ENCODE data around the gene GPBP1L1.
"Not testable (repeated sequence)": the region's sequence is repeated elsewhere in the genome, so short reads cannot be mapped to it uniquely, and the experiment has no call there.

GPBP1L1 gene

GRCh38 chr1:45604239-45604638, 82.1 kb downstream of the GPBP1L1 start:
- Histone ChIP-seq H3K9ac (ENCODE audit: insufficient read length) (no peak overlapping the region), H3K9me3 (ENCODE audit: low read depth, low read length) (no peaks in the 10 kb centered on the region), H3K36me3 (ENCODE audit: insufficient read depth, low read length) (peaks cover 97% of the 10 kb centered on the region), H3K27ac (no peak overlapping the region), H3K4me3 (no peak overlapping the region)
- TF ChIP-seq FOXP2 (optimal IDR thresholded peaks at IDR 0.05; ENCODE audit: control extremely low read depth, extremely low read length, insufficient read depth): no peak
- no peak for TF ChIP-seq EZH2 (IDR thresholded peaks at IDR 0.05)
- TF ChIP-seq POLR2AphosphoS5 (IDR thresholded peaks at IDR 0.05; ENCODE audit: borderline replicate concordance, low read depth, low read length): no peak
- no peak for DNase-seq (ENCODE audit: low read depth, low spot score)

GRCh38 chr1:45596765-45597164, 89.6 kb downstream of the GPBP1L1 start:
- H3K27ac ChIP-seq; H3K4me3 ChIP-seq; DNase-seq (ENCODE audit: low read depth, low spot score); H3K9ac ChIP-seq (ENCODE audit: insufficient read length); H3K9me3 ChIP-seq (ENCODE audit: low read depth, low read length): not testable (repeated sequence)
- peaks cover 90% of the 10 kb centered on the region for H3K36me3 ChIP-seq (ENCODE audit: insufficient read depth, low read length)

GRCh38 chr1:45594412-45594811, 91.9 kb downstream of the GPBP1L1 start:
- Histone ChIP-seq H3K9me3 (ENCODE audit: low read depth, low read length) (no peaks in the 10 kb centered on the region), H3K9ac (ENCODE audit: insufficient read length) (no peak overlapping the region), H3K27ac (no peak overlapping the region), H3K4me3 (no peak overlapping the region), H3K36me3 (ENCODE audit: insufficient read depth, low read length) (peaks cover 88% of the 10 kb centered on the region)
- no peak for DNase-seq (ENCODE audit: low read depth, low spot score)
- TF ChIP-seq POLR2AphosphoS5 (IDR thresholded peaks at IDR 0.05; ENCODE audit: borderline replicate concordance, low read depth, low read length) (no peak), EZH2 (IDR thresholded peaks at IDR 0.05) (no peak), FOXP2 (optimal IDR thresholded peaks at IDR 0.05; ENCODE audit: control extremely low read depth, extremely low read length, insufficient read depth) (no peak)

GRCh38 chr1:45589861-45590260, 96.5 kb downstream of the GPBP1L1 start:
- H3K27ac ChIP-seq: no peak overlapping the region
- H3K9me3 ChIP-seq (ENCODE audit: low read depth, low read length): no peaks in the 10 kb centered on the region
- H3K36me3 ChIP-seq (ENCODE audit: insufficient read depth, low read length): peaks cover 80% of the 10 kb centered on the region
- no peak for DNase-seq (ENCODE audit: low read depth, low spot score)
- H3K9ac ChIP-seq (ENCODE audit: insufficient read length): no peak overlapping the region
- no peak for TF ChIP-seq POLR2AphosphoS5 (IDR thresholded peaks at IDR 0.05; ENCODE audit: borderline replicate concordance, low read depth, low read length)
- no peak for TF ChIP-seq FOXP2 (optimal IDR thresholded peaks at IDR 0.05; ENCODE audit: control extremely low read depth, extremely low read length, insufficient read depth)
- no peak for TF ChIP-seq EZH2 (IDR thresholded peaks at IDR 0.05)
- no peak overlapping the region for H3K4me3 ChIP-seq

- H3K4me3 ChIP-seq: peak overlapping the region; percentile 96
- peaks cover 52% of the 10 kb centered on the region for H3K36me3 ChIP-seq (ENCODE audit: insufficient read depth, low read length)
- H3K9me3 ChIP-seq (ENCODE audit: low read depth, low read length): no peaks in the 10 kb centered on the region
- DNase-seq (ENCODE audit: low read depth, low spot score): no peak
- peak overlapping the region; percentile 41 for H3K9ac ChIP-seq (ENCODE audit: insufficient read length)
- H3K27ac ChIP-seq: peak overlapping the region; percentile 7
- TF ChIP-seq EZH2 (IDR thresholded peaks at IDR 0.05): no peak
- TF ChIP-seq POLR2AphosphoS5 (IDR thresholded peaks at IDR 0.05; ENCODE audit: borderline replicate concordance, low read depth, low read length): no peak
- TF ChIP-seq FOXP2 (optimal IDR thresholded peaks at IDR 0.05; ENCODE audit: control extremely low read depth, extremely low read length, insufficient read depth): no peak
Measured at GRCh38 chr1:45586769-45587168, 99.6 kb downstream of the GPBP1L1 start.

GRCh38 chr1:45585496-45586075, 100.7 kb downstream of the GPBP1L1 start:
- Histone ChIP-seq H3K9me3 (ENCODE audit: low read depth, low read length) (no peaks in the 10 kb centered on the region), H3K36me3 (ENCODE audit: insufficient read depth, low read length) (peaks cover 42% of the 10 kb centered on the region), H3K27ac (peak overlapping the region; percentile 90), H3K9ac (ENCODE audit: insufficient read length) (peak overlapping the region; percentile 99), H3K4me3 (peak overlapping the region; percentile 96)
- DNase-seq (ENCODE audit: low read depth, low spot score): no peak
- TF ChIP-seq EZH2 (IDR thresholded peaks at IDR 0.05) (no peak), POLR2AphosphoS5 (IDR thresholded peaks at IDR 0.05; ENCODE audit: borderline replicate concordance, low read depth, low read length) (no peak; the same call in 1 of the 2 replicates), FOXP2 (optimal IDR thresholded peaks at IDR 0.05; ENCODE audit: control extremely low read depth, extremely low read length, insufficient read depth) (no peak)

- Histone ChIP-seq H3K27ac (peak overlapping the region; percentile 90), H3K9me3 (ENCODE audit: low read depth, low read length) (no peaks in the 10 kb centered on the region)
- TF ChIP-seq EZH2 (IDR thresholded peaks at IDR 0.05): no peak
- no peak for TF ChIP-seq FOXP2 (optimal IDR thresholded peaks at IDR 0.05; ENCODE audit: control extremely low read depth, extremely low read length, insufficient read depth)
Measured at GRCh38 chr1:45585110-45585426, 101.3 kb downstream of the GPBP1L1 start.

GRCh38 chr1:45584351-45585109, 101.8 kb downstream of the GPBP1L1 start:
- peak overlapping the region; percentile 96 for H3K4me3 ChIP-seq
- H3K36me3 ChIP-seq (ENCODE audit: insufficient read depth, low read length): peaks cover 35% of the 10 kb centered on the region
- TF ChIP-seq POLR2AphosphoS5 (IDR thresholded peaks at IDR 0.05; ENCODE audit: borderline replicate concordance, low read depth, low read length) (peak; percentile 68), EZH2 (IDR thresholded peaks at IDR 0.05) (no peak)
- peak overlapping the region; percentile 99 for H3K9ac ChIP-seq (ENCODE audit: insufficient read length)
- H3K27ac ChIP-seq: peak overlapping the region; percentile 98
- peak; percentile 55 for DNase-seq (ENCODE audit: low read depth, low spot score)
- H3K9me3 ChIP-seq (ENCODE audit: low read depth, low read length): no peaks in the 10 kb centered on the region

More at GRCh38 chr1:45585110-45585426, 101.3 kb downstream of the GPBP1L1 start:
- DNase-seq (ENCODE audit: low read depth, low spot score): no peak
- Histone ChIP-seq H3K9ac (ENCODE audit: insufficient read length) (peak overlapping the region; percentile 99), H3K4me3 (peak overlapping the region; percentile 96), H3K36me3 (ENCODE audit: insufficient read depth, low read length) (peaks cover 40% of the 10 kb centered on the region)
